A673 (cell line): ENCODE measurements around the gene RASGRP1. TPM values are rescaled to one million over a fixed set of nuclear protein-coding genes. Genes with fewer than 3 reads are reported as not detected.

Experiments used
- BruUV-seq: library from RNA; stranded (reverse); fragments of 400-500 nt; replicated peaks from 2 replicates; lab custom pipeline; 2021; lab: Mats Ljungman, UMichigan
- CTCF ChIA-PET: fragments of 300-600 bp; sonication (Branson Sonifier 250); formaldehyde crosslinking; loops from one replicate; lab custom pipeline; 2022; ENCODE audit warnings: antibody characterized with exemption; lab: Charles Lee
- POLR2A ChIA-PET: fragments of 300-600 bp; sonication (Branson Sonifier 250); formaldehyde crosslinking; loops from one replicate; lab custom pipeline; 2022; ENCODE audit warnings: antibody characterized with exemption; ENCODE audit not compliant: low non-redundant PET; lab: Charles Lee
- DNase-seq: peaks from one replicate; pipeline ENCODE4 v3.0.0-alpha.2; 2015; ENCODE audit warnings: low spot score
- H3K27ac ChIP-seq: fragments of 200-600 bp; sonication (generic); 2 replicates; pipeline ENCODE4 v1.5.1; 2016; ENCODE audit warnings: mixed run types, low read depth, mild to moderate bottlenecking, mixed read lengths, antibody characterized with exemption, low read length; ENCODE audit not compliant: poor library complexity, severe bottlenecking
- H3K27me3 ChIP-seq: fragments of 200-600 bp; sonication (generic); replicated peaks from 2 replicates; pipeline ENCODE4 v1.6.1; 2017; ENCODE audit warnings: mixed run types, low read depth, mild to moderate bottlenecking, mixed read lengths, antibody characterized with exemption, low read length; ENCODE audit not compliant: insufficient read depth, poor library complexity
- H3K36me3 ChIP-seq: fragments of 200-600 bp; sonication (generic); 2 replicates; pipeline ENCODE4 v1.6.1; 2016; ENCODE audit warnings: mixed run types, mild to moderate bottlenecking, mixed read lengths, antibody characterized with exemption, low read length; ENCODE audit not compliant: insufficient read depth, poor library complexity, severe bottlenecking
- H3K4me1 ChIP-seq: fragments of 200-600 bp; sonication (generic); 2 replicates; pipeline ENCODE4 v1.6.1; 2017; ENCODE audit warnings: mixed run types, mild to moderate bottlenecking, mixed read lengths, antibody characterized with exemption, low read length; ENCODE audit not compliant: insufficient read depth, poor library complexity, severe bottlenecking
- H3K4me3 ChIP-seq: fragments of 200-600 bp; sonication (generic); 2 replicates; pipeline ENCODE4 v1.5.1; 2016; ENCODE audit warnings: low read depth, mixed run types, mild to moderate bottlenecking, mixed read lengths, low read length; ENCODE audit not compliant: poor library complexity, severe bottlenecking
- H3K9me3 ChIP-seq: fragments of 200-600 bp; sonication (generic); 2 replicates; pipeline ENCODE4 v1.6.1; 2016; ENCODE audit warnings: mixed run types, low read depth, mild to moderate bottlenecking, mixed read lengths, antibody characterized with exemption, low read length; ENCODE audit not compliant: poor library complexity, severe bottlenecking
- CTCF ChIP-seq: fragments of 300-800, 200-600 bp; sonication (generic); conservative IDR thresholded peaks from 2 replicates; pipeline ENCODE4 v1.5.1; 2017; ENCODE audit warnings: low read depth, mild to moderate bottlenecking, antibody characterized with exemption, low read length, moderate library complexity, mixed read lengths
- EZH2 ChIP-seq: fragments of 200-600 bp; sonication (generic); IDR thresholded peaks from 2 replicates; pipeline ENCODE4 v1.6.1; 2017; ENCODE audit warnings: borderline replicate concordance, low read depth, mild to moderate bottlenecking, mixed read lengths, antibody characterized with exemption, low read length; ENCODE audit not compliant: poor library complexity, severe bottlenecking
- intact Hi-C: fragments of 100-400 bp; cut with micrococcal nuclease; formaldehyde crosslinking; loops from one replicate; pipeline ENCODE4 v1.10.0; 2022; ENCODE audit not compliant: unreplicated experiment
- total RNA-seq: library from RNA; stranded (reverse); gene quantifications from 2 replicates; pipeline ENCODE4 v1.2.3, GENCODE V29; 2021

RASGRP1 gene
- total RNA-seq, 1 experiment from 2014 or later = not detected

- no TSS peak for BruUV-seq
- H3K27ac ChIP-seq = no peak overlapping the region
- ChIA-PET CTCF (no interaction called here), POLR2A (no interaction called here)
- H3K4me3 ChIP-seq = no peak overlapping the region
- intact Hi-C loops = no loop called here
- TF ChIP-seq EZH2 (no peak), CTCF (no peak)
- peaks cover 15% of the 10 kb centered on the region for H3K27me3 ChIP-seq
- no peaks in the 10 kb centered on the region for H3K36me3 ChIP-seq
- DNase-seq = no peak
- no peaks in the 10 kb centered on the region for H3K4me1 ChIP-seq
- no peaks in the 10 kb centered on the region for H3K9me3 ChIP-seq
Observed at GRCh38 chr15:38605744-38606143, 41.1 kb upstream of the RASGRP1 start.

DNA sequence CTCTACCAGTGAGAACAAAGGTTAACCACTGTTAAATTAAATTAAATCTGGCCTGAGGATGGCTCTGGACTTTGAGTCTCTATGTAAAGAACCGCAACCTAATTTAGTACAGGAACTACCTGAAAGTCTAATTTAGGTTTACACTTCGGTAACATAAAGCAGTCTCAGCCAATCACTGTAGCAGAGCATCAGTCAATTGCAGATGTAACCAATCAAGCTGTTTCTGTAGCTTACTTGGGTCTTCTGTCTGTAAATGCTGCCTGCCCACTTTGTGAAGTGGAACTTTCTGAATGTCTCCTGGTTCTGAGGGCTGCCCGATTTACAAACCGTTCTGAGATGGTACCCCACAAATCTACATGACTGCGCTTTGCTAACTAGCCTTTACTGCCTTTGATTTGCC lies 39.1 kb upstream of the RASGRP1 start:
- H3K27ac ChIP-seq = no peak overlapping the region
- DNase-seq = no peak
- H3K36me3 ChIP-seq = no peaks in the 10 kb centered on the region
- H3K4me3 ChIP-seq = no peak overlapping the region
- ChIA-PET CTCF (no interaction called here), POLR2A (no interaction called here)
- no TSS peak for BruUV-seq
- no peaks in the 10 kb centered on the region for H3K9me3 ChIP-seq
- intact Hi-C loops = no loop called here
- no peaks in the 10 kb centered on the region for H3K4me1 ChIP-seq
- peaks cover 13% of the 10 kb centered on the region for H3K27me3 ChIP-seq
- no peak for TF ChIP-seq CTCF
- TF ChIP-seq EZH2 = no peak

GRCh38 chr15:38602910-38603670 lies 38.5 kb upstream of the RASGRP1 start:
- Histone ChIP-seq H3K36me3 (no peaks in the 10 kb centered on the region), H3K4me3 (no peak overlapping the region), H3K4me1 (no peaks in the 10 kb centered on the region), H3K9me3 (no peaks in the 10 kb centered on the region), H3K27ac (no peak overlapping the region), H3K27me3 (peaks cover 14% of the 10 kb centered on the region)
- intact Hi-C loops = no loop called here
- BruUV-seq = no TSS peak
- POLR2A ChIA-PET = no interaction called here
- DNase-seq = no peak
- CTCF ChIA-PET = no interaction called here
- TF ChIP-seq CTCF = no peak
- no peak for TF ChIP-seq EZH2
